Body of pancreas (tissue), 4 donors: ENCODE data around the gene ATP6V1F.

ENCODE experiments used
- POLR2A ChIP-seq, 3 donors: fragments of 450-650 bp; IDR thresholded peaks; one replicate each; pipeline ENCODE4 v1.6.1; 2016; ENCODE audit warnings: antibody characterized with exemption in 3 of 3, mild to moderate bottlenecking in 2 of 3
- TF ChIP-seq, protein P1 (sequence below), 7 experiments: fragments of 450-650 bp in 4 of 7; fragments of 200-600 bp in 3 of 7; sonication (generic) in 3 of 7; IDR thresholded peaks; one replicate each; pipeline ENCODE4 v1.5.1; 2016 to 2019; ENCODE audit warnings: antibody characterized with exemption in 7 of 7

DNA sequence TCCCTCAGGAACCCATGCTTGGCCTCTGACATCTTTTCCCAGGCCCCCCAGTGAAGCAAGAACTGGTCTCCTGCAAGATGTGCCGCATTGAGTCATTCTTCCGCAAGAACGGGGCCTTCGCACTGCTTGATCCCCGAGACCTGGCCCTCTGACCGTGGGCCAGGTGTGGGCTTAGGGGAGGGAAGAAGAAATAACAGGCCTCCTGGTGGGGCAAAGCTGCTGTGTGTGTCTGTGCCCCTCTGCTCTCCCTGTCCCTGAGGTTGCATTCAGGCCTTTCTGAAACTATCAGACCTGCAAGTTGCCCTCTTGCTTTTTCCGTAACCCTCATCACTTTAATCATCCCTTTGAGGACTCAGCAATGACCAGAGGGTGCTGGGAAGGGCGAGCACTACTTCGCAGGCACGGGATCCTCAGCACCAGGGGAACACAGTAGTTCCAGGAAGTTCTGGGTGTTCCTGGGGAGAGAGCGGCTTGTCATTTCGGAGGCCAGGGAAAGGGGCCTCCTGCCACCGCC is 6.0 kb downstream of the ATP6V1F start:
- no peak for TF ChIP-seq POLR2A (IDR thresholded peaks at IDR 0.05)
- TF ChIP-seq, protein P1, sequence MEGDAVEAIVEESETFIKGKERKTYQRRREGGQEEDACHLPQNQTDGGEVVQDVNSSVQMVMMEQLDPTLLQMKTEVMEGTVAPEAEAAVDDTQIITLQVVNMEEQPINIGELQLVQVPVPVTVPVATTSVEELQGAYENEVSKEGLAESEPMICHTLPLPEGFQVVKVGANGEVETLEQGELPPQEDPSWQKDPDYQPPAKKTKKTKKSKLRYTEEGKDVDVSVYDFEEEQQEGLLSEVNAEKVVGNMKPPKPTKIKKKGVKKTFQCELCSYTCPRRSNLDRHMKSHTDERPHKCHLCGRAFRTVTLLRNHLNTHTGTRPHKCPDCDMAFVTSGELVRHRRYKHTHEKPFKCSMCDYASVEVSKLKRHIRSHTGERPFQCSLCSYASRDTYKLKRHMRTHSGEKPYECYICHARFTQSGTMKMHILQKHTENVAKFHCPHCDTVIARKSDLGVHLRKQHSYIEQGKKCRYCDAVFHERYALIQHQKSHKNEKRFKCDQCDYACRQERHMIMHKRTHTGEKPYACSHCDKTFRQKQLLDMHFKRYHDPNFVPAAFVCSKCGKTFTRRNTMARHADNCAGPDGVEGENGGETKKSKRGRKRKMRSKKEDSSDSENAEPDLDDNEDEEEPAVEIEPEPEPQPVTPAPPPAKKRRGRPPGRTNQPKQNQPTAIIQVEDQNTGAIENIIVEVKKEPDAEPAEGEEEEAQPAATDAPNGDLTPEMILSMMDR (IDR thresholded peaks at IDR 0.05): no peak
